Natural killer cell (primary cell): ENCODE results near the gene CYP2S1. TPM values are rescaled to one million over a fixed set of nuclear protein-coding genes. Genes with fewer than 3 reads are reported as not detected.

Experiments
- ATAC-seq, 3 donors: fragments of 150-1000 bp in 2 of 3; fragments of 200-7000 bp in 1 of 3; cut with Tn5 transposase; 1 replicate in 1 of 3; 2 replicates in 2 of 3; pipeline ENCODE4 v1.10.0; 2021; ENCODE audit warnings: mild to moderate bottlenecking in 2 of 3, moderate library complexity in 2 of 3
- DNase-seq, 2 donors: peaks; one replicate each; pipeline versions ENCODE4 v3.0.0 to v3.0.0-alpha.2; 2013 to 2021; ENCODE audit warnings: mixed read lengths in 1 of 2
- H3K27ac ChIP-seq: one replicate; pipeline ENCODE4 v1.5.1; 2013; ENCODE audit warnings: mild to moderate bottlenecking, low read length
- H3K27me3 ChIP-seq: one replicate; pipeline ENCODE4 v1.6.1; 2013; ENCODE audit warnings: low read length; ENCODE audit not compliant: control insufficient read depth, insufficient read depth
- H3K36me3 ChIP-seq: one replicate; pipeline ENCODE4 v1.6.1; 2013; ENCODE audit warnings: low read length; ENCODE audit not compliant: control insufficient read depth, insufficient read depth
- H3K4me1 ChIP-seq: one replicate; pipeline ENCODE4 v1.6.1; 2013; ENCODE audit warnings: low read length; ENCODE audit not compliant: control insufficient read depth, insufficient read depth
- H3K4me3 ChIP-seq: one replicate; pipeline ENCODE4 v1.5.1; 2013; ENCODE audit warnings: low read length
- H3K9me3 ChIP-seq: one replicate; pipeline ENCODE4 v1.6.1; 2013; ENCODE audit warnings: low read length; ENCODE audit not compliant: control insufficient read depth, insufficient read depth
- H3K27ac Mint-ChIP-seq, 2 donors: one replicate each; pipeline ENCODE4 v1.8.0; 2022; ENCODE audit warnings: mild to moderate bottlenecking in 2 of 2, mixed read lengths in 2 of 2, moderate library complexity in 1 of 2
- H3K27me3 Mint-ChIP-seq, 2 donors: one replicate each; pipeline ENCODE4 v1.8.0; 2022; ENCODE audit warnings: low read depth in 2 of 2, mixed read lengths in 2 of 2
- H3K36me3 Mint-ChIP-seq: one replicate; pipeline ENCODE4 v1.8.0; 2022; ENCODE audit warnings: mixed read lengths
- H3K4me1 Mint-ChIP-seq, 2 donors: one replicate each; pipeline ENCODE4 v1.8.0; 2022; ENCODE audit warnings: mixed read lengths in 2 of 2
- H3K4me3 Mint-ChIP-seq: one replicate; pipeline ENCODE4 v1.8.0; 2022; ENCODE audit warnings: mild to moderate bottlenecking, moderate library complexity, mixed read lengths
- H3K9me3 Mint-ChIP-seq, 2 donors: one replicate each; pipeline ENCODE4 v1.8.0; 2022; ENCODE audit warnings: mixed read lengths in 2 of 2
- WGBS: methylation state at CpG from one replicate; pipeline ENCODE4 v1.1.7; 2013; ENCODE audit warnings: missing lambda C conversion rate; ENCODE audit not compliant: insufficient coverage; 5-methylcytosine and 5-hydroxymethylcytosine counted together
- intact Hi-C: fragments of 100-400 bp; cut with micrococcal nuclease; formaldehyde crosslinking; loops from one replicate; pipeline ENCODE4 v1.14.2; 2022
- total RNA-seq, 4 donors: library from RNA; stranded (reverse); fragments of 120-200 nt in 1 of 4; gene quantifications; one replicate each; pipeline versions ENCODE4 v1.2.3 to v1.2.4, GENCODE V29; 2013 to 2022
- TF ChIP-seq, protein P1 (sequence below): fragments of 200-600 bp; IDR thresholded peaks from one replicate; pipeline ENCODE4 v1.8.0; 2022; ENCODE audit warnings: antibody characterized with exemption

The CYP2S1 gene
- total RNA-seq, 3 donors from 2014 or later (not counting 1 experiment from before 2014, with no cell fraction given): 0.78 to 1.6 (median 0.84) TPM

DNA sequence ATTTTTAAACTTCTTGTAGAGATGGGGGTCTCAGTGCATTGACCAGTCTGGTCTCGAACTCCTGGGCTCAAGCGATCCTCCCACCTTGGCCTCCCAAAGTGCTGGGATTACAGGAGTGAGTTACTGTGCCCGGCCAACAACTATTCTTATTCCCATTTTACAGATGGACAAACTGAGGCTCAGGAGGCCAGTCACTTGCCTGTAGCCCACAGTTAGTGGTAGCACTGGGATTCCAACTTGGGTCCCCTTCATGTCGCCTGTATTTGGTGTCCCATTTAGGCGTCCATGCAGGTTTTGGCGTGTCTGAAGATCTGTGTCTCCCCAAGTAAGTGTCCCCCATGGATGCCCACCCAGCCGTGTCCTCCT, 25.2 kb downstream of the CYP2S1 start:
- WGBS: 76% methylated on average over 7 of the region's 7 CpGs
- H3K27me3 Mint-ChIP-seq: peaks cover 43 to 47% of the 10 kb centered on the region in 2 donors
- peaks cover 0 to 7% of the 10 kb centered on the region in 2 donors for H3K4me1 Mint-ChIP-seq
- DNase-seq: no peak
- intact Hi-C loops: no loop called here
- H3K9me3 Mint-ChIP-seq: no peaks in the 10 kb centered on the region
- H3K36me3 Mint-ChIP-seq: no peaks in the 10 kb centered on the region
- Histone ChIP-seq H3K27ac (no peak overlapping the region), H3K36me3 (no peaks in the 10 kb centered on the region), H3K4me3 (no peak overlapping the region), H3K27me3 (peaks cover 5% of the 10 kb centered on the region), H3K4me1 (no peaks in the 10 kb centered on the region), H3K9me3 (no peaks in the 10 kb centered on the region)
- H3K27ac Mint-ChIP-seq: no peak overlapping the region
- TF ChIP-seq, protein P1, sequence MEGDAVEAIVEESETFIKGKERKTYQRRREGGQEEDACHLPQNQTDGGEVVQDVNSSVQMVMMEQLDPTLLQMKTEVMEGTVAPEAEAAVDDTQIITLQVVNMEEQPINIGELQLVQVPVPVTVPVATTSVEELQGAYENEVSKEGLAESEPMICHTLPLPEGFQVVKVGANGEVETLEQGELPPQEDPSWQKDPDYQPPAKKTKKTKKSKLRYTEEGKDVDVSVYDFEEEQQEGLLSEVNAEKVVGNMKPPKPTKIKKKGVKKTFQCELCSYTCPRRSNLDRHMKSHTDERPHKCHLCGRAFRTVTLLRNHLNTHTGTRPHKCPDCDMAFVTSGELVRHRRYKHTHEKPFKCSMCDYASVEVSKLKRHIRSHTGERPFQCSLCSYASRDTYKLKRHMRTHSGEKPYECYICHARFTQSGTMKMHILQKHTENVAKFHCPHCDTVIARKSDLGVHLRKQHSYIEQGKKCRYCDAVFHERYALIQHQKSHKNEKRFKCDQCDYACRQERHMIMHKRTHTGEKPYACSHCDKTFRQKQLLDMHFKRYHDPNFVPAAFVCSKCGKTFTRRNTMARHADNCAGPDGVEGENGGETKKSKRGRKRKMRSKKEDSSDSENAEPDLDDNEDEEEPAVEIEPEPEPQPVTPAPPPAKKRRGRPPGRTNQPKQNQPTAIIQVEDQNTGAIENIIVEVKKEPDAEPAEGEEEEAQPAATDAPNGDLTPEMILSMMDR: no peak
- ATAC-seq: no peak
- H3K4me3 Mint-ChIP-seq: no peak overlapping the region

DNA sequence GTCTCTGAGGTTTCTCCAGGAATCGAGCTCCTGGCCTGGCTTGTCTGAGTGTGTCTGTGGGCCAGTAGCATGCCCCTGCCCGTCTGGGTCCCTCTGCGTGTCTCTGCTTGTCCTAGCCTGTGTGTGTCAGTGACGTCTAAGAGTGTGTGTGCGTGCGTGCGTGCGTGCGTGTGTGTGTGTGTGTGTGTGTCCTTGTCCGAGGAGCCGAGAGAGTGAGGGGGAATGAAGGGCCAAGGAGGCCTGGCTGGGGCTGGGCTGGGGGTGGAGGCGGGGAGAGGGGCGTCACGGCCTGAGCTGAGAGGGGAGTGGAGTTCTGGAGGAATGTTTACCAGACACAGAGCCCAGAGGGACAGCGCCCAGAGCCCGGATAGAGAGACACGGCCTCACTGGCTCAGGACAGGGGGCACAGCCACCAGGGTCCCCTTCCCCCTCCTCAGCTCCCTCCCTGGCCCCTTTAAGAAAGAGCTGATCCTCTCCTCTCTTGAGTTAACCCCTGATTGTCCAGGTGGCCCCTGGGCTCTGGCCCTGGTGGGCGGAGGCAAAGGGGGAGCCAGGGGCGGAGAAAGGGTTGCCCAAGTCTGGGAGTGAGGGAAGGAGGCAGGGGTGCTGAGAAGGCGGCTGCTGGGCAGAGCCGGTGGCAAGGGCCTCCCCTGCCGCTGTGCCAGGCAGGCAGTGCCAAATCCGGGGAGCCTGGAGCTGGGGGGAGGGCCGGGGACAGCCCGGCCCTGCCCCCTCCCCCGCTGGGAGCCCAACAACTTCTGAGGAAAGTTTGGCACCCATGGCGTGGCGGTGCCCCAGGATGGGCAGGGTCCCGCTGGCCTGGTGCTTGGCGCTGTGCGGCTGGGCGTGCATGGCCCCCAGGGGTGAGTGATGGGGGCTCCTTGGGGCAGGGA, 25.8 kb downstream of the CYP2S1 start, which contains the start of gene AXL:
TSS of gene AXL (plus strand) at position 609 of the 893 bp plus-strand sequence. CDS start at position 779, 170 bp downstream.
- H3K9me3 ChIP-seq: no peaks in the 10 kb centered on the region
- TF ChIP-seq, protein P1: no peak
- H3K4me1 Mint-ChIP-seq: peaks cover 0 to 7% of the 10 kb centered on the region in 2 donors
- no peaks in the 10 kb centered on the region for H3K9me3 Mint-ChIP-seq
- no peak within 1 kb of the TSS for H3K4me3 ChIP-seq
- WGBS: 29% methylated on average over 32 of the region's 32 CpGs
- intact Hi-C loops: no loop called here
- ATAC-seq (no peak), DNase-seq (no peak)
- H3K4me1 ChIP-seq: no peaks in the 10 kb centered on the region
- H3K27ac Mint-ChIP-seq: no peak within 1 kb of the TSS
- no peak within 1 kb of the TSS for H3K4me3 Mint-ChIP-seq
- H3K27ac ChIP-seq: no peak within 1 kb of the TSS
- H3K27me3 Mint-ChIP-seq: peaks cover 43 to 51% of the 10 kb centered on the region in 2 donors
- peaks cover 5% of the 10 kb centered on the region for H3K27me3 ChIP-seq
- H3K36me3 Mint-ChIP-seq: no peaks in the 10 kb centered on the region
- H3K36me3 ChIP-seq: no peaks in the 10 kb centered on the region

DNA sequence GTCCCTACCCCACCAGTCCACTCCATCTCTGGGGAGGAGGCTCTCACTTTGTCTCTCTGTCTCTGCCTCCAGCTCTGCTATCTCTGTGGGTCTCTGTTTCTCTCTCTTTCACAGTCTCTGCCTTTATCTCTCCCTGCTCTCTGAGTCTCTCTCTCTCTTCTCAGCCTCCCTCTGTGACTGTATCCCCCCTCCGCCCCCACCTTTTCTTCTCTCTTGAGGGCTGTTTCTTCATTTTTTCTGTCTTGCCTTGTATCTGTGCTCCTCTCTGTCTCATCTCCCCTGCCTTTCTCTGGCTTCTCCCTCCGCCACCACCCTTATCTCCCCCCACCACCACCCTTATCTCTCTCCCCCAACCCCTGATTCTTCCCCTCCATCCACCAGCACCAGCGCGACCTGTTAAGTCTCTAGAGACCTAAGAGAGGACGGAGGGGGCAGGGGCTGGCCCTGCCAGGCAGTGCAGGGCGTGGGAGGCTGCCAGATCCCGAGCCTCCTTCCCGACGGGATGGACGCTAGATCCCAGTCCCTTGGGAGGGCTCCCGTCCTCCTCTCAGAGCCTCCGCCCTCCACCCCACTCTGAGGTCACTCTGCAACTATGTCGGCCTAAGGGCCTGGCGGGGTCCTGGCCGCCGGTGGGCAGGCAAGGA, 27.0 kb downstream of the CYP2S1 start:
- H3K4me3 ChIP-seq: no peak overlapping the region
- DNase-seq (no peak), ATAC-seq (no peak)
- H3K27me3 ChIP-seq: peaks cover 5% of the 10 kb centered on the region
- Mint-ChIP-seq H3K4me1 (peaks cover 0 to 7% of the 10 kb centered on the region in 2 donors), H3K36me3 (no peaks in the 10 kb centered on the region), H3K9me3 (no peaks in the 10 kb centered on the region), H3K4me3 (no peak overlapping the region), H3K27me3 (peaks cover 43 to 53% of the 10 kb centered on the region in 2 donors), H3K27ac (no peak overlapping the region)
- WGBS: 72% methylated on average over 15 of the region's 16 CpGs
- TF ChIP-seq, protein P1: no peak
- H3K4me1 ChIP-seq: no peaks in the 10 kb centered on the region
- no peak overlapping the region for H3K27ac ChIP-seq
- no peaks in the 10 kb centered on the region for H3K36me3 ChIP-seq
- intact Hi-C loops: no loop called here
- no peaks in the 10 kb centered on the region for H3K9me3 ChIP-seq
